HepG2 (cell line): ENCODE results near the gene POLR2B. TPM values are rescaled to one million over a fixed set of nuclear protein-coding genes. Genes with fewer than 3 reads are reported as not detected.

ENCODE experiments used
- ARNTL ChIP-seq: sonication (generic); formaldehyde crosslinking; IDR thresholded peaks from 2 replicates; pipeline ENCODE4 v1.4.0; 2020; ENCODE audit warnings: mild to moderate bottlenecking, missing genetic modification reagents
- ETV6 ChIP-seq: sonication (generic); formaldehyde crosslinking; conservative IDR thresholded peaks from 2 replicates; pipeline ENCODE4 v1.4.0; 2020; ENCODE audit warnings: missing genetic modification reagents
- HES4 ChIP-seq: sonication (generic); formaldehyde crosslinking; IDR thresholded peaks from 2 replicates; pipeline ENCODE4 v1.9.0; 2021; ENCODE audit warnings: mild to moderate bottlenecking, missing genetic modification reagents, borderline replicate concordance
- HMGXB3 ChIP-seq: sonication (generic); formaldehyde crosslinking; IDR thresholded peaks from 2 replicates; pipeline ENCODE4 v1.4.0; 2020; ENCODE audit warnings: missing genetic modification reagents, borderline replicate concordance
- HNRNPK ChIP-seq: fragments of 200-400 bp; formaldehyde crosslinking; IDR thresholded peaks from 2 replicates; pipeline ENCODE4 v1.6.1; 2018; ENCODE audit warnings: low read length, low read depth, moderate library complexity, mild to moderate bottlenecking; ENCODE audit not compliant: poor library complexity, severe bottlenecking
- MEF2D ChIP-seq: sonication (generic); formaldehyde crosslinking; IDR thresholded peaks from 2 replicates; pipeline ENCODE4 v1.5.1; 2020; ENCODE audit warnings: mild to moderate bottlenecking, missing genetic modification reagents
- NBN ChIP-seq: fragments of 450-650 bp; conservative IDR thresholded peaks from 2 replicates; pipeline ENCODE4 v1.6.1; 2017
- NR0B2 ChIP-seq: sonication (generic); formaldehyde crosslinking; IDR thresholded peaks from 2 replicates; pipeline ENCODE4 v1.4.0; 2020; ENCODE audit warnings: mild to moderate bottlenecking, missing genetic modification reagents
- POGK ChIP-seq: sonication (generic); formaldehyde crosslinking; conservative IDR thresholded peaks from 2 replicates; pipeline ENCODE4 v1.8.0; 2022; ENCODE audit warnings: mild to moderate bottlenecking, moderate library complexity, missing genetic modification reagents
- ZFP82 ChIP-seq: sonication (generic); formaldehyde crosslinking; IDR thresholded peaks from 2 replicates; pipeline ENCODE4 v1.5.1; 2020; ENCODE audit warnings: mild to moderate bottlenecking, missing genetic modification reagents, borderline replicate concordance
- ZNF556 ChIP-seq: sonication (generic); formaldehyde crosslinking; IDR thresholded peaks from 2 replicates; pipeline ENCODE4 v1.4.0; 2020; ENCODE audit warnings: mild to moderate bottlenecking, missing genetic modification reagents, borderline replicate concordance
- ZNF639 ChIP-seq: conservative IDR thresholded peaks from 2 replicates; pipeline ENCODE4 v1.6.1; 2018; ENCODE audit warnings: missing genetic modification reagents
- ZNF746 ChIP-seq: sonication (generic); formaldehyde crosslinking; IDR thresholded peaks from 2 replicates; pipeline ENCODE4 v1.8.0; 2022; ENCODE audit warnings: mild to moderate bottlenecking, missing genetic modification reagents
- polyA plus RNA-seq, 8 experiments: library from polyadenylated mRNA; depleted of rRNA in 3 of 8; stranded (reverse) in 7 of 8; unstranded in 1 of 8; fragments of >200 nt; fragmentation: Illumina TruSeq in 4 of 8; extraction: Trizol in 4 of 8; gene quantifications; 2 replicates each; pipeline versions ENCODE4 v1.2.1 to v1.2.3, GENCODE V29; 2011 to 2016; ENCODE audit warnings: low read depth in 4 of 8, missing spikeins in 1 of 8, mixed read lengths in 1 of 8; ENCODE audit not compliant: insufficient read depth in 1 of 8
- total RNA-seq, 5 experiments: library from RNA; depleted of rRNA; stranded (reverse); fragments of >200 nt; fragmentation: Illumina TruSeq; extraction: Trizol; gene quantifications; 2 replicates each; pipeline ENCODE4 v1.2.3, GENCODE V29; 2016; ENCODE audit warnings: low read depth in 1 of 5
- TF ChIP-seq, protein P1 (sequence below): sonication (generic); formaldehyde crosslinking; IDR thresholded peaks from 2 replicates; pipeline ENCODE4 v1.4.0; 2020; ENCODE audit warnings: missing genetic modification reagents, borderline replicate concordance
- TF ChIP-seq, protein P2 (sequence below): IDR thresholded peaks from 2 replicates; pipeline ENCODE4 v1.6.1; 2016; ENCODE audit warnings: control low read depth

Gene POLR2B
- total and polyA plus RNA-seq, 2 of the 13 experiments (the other 11 are each of a cell fraction or from before 2014, with no cell fraction given) = 70.6 to 116 TPM

DNA sequence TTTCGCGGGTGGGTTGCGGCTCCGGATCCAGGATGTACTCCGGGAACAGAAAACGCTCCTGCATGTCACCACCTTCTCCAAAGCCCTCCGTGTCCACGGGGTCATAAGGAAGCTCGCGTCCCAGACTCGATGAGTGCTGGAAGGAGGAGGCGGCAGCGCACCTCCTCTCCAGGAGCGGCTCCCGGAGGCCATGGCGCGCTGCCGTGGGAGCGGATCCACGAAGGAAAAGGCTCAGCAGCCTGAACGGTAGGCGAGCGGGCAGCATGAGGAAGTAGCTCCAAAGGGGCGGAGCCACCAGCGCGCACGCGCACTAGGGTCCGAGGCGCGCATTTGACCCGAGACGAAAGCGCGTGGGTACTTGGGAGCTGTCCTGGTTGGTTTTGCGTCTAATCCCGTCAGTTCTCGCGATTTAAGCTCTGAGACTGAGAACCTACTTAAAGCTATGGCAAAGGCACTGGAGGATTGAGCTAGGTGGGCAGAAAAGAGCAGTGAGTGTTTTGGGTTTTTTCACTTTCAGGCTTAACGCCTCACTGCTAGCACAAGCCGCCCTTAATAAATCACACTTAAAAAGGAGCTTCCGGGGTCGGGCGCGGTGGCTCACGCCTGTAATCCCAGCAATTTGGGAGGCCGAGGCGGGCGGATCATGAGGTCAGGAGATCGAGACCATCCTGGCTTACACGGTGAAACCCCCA, 1.2 kb upstream of the POLR2B start, which contains the start of gene NOA1 (continued):
- no peak for TF ChIP-seq ARNTL (CRISPR knock-in tag)
- TF ChIP-seq HES4 (CRISPR knock-in tag) = no peak
- TF ChIP-seq ZNF746 (CRISPR knock-in tag) = no peak
- TF ChIP-seq NR0B2 (CRISPR knock-in tag) = peak; percentile 77; the same call in 1 of the 2 replicates
- TF ChIP-seq ETV6 = no peak
- TF ChIP-seq NBN = no peak
- TF ChIP-seq HNRNPK = no peak
- TF ChIP-seq ZNF639 (CRISPR knock-in tag) = no peak
- TF ChIP-seq ZNF556 (CRISPR knock-in tag) = no peak
- TF ChIP-seq, protein P1, sequence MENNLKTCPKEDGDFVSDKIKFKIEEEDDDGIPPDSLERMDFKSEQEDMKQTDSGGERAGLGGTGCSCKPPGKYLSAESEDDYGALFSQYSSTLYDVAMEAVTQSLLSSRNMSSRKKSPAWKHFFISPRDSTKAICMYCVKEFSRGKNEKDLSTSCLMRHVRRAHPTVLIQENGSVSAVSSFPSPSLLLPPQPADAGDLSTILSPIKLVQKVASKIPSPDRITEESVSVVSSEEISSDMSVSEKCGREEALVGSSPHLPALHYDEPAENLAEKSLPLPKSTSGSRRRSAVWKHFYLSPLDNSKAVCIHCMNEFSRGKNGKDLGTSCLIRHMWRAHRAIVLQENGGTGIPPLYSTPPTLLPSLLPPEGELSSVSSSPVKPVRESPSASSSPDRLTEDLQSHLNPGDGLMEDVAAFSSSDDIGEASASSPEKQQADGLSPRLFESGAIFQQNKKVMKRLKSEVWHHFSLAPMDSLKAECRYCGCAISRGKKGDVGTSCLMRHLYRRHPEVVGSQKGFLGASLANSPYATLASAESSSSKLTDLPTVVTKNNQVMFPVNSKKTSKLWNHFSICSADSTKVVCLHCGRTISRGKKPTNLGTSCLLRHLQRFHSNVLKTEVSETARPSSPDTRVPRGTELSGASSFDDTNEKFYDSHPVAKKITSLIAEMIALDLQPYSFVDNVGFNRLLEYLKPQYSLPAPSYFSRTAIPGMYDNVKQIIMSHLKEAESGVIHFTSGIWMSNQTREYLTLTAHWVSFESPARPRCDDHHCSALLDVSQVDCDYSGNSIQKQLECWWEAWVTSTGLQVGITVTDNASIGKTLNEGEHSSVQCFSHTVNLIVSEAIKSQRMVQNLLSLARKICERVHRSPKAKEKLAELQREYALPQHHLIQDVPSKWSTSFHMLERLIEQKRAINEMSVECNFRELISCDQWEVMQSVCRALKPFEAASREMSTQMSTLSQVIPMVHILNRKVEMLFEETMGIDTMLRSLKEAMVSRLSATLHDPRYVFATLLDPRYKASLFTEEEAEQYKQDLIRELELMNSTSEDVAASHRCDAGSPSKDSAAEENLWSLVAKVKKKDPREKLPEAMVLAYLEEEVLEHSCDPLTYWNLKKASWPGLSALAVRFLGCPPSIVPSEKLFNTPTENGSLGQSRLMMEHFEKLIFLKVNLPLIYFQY = no peak; the same call in 1 of the 2 replicates
- peak; percentile 19; the same call in 1 of the 2 replicates for TF ChIP-seq MEF2D
- TF ChIP-seq ZFP82 = 0 out of 2 replicates have a peak, but pooled peaks have one; percentile 1
- no peak for TF ChIP-seq HMGXB3 (CRISPR knock-in tag)
- peak; percentile 46; the same call in 1 of the 2 replicates for TF ChIP-seq POGK (CRISPR knock-in tag)
- TF ChIP-seq, protein P2, sequence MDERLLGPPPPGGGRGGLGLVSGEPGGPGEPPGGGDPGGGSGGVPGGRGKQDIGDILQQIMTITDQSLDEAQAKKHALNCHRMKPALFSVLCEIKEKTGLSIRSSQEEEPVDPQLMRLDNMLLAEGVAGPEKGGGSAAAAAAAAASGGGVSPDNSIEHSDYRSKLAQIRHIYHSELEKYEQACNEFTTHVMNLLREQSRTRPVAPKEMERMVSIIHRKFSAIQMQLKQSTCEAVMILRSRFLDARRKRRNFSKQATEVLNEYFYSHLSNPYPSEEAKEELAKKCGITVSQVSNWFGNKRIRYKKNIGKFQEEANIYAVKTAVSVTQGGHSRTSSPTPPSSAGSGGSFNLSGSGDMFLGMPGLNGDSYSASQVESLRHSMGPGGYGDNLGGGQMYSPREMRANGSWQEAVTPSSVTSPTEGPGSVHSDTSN (CRISPR knock-in tag) = no peak
